ENCODE measurements around the gene PIR. TPM values are rescaled to one million over a fixed set of nuclear protein-coding genes. Genes with fewer than 3 reads are reported as not detected.

Gene PIR
- total RNA-seq, 1 experiment from 2014 or later, result 29.7 TPM

GRCh38 chrX:15448010-15448639, 45.0 kb downstream of the PIR start:
- Histone ChIP-seq H4K5ac (ENCODE audit: insufficient read length, low read depth, low read length) (no peak overlapping the region), H3K79me2 (ENCODE audit: insufficient read depth, low read length) (no peaks in the 10 kb centered on the region; the same call in 1 of the 2 replicates), H3K9me3 (ENCODE audit: control insufficient read depth, low read depth, low read length) (no peaks in the 10 kb centered on the region), H3K4ac (ENCODE audit: low read depth, low read length) (no peak overlapping the region), H2AK5ac (ENCODE audit: insufficient read length, low read length) (no peak overlapping the region), H2BK20ac (ENCODE audit: low read depth, low read length, poor library complexity, severe bottlenecking) (peak overlapping the region; percentile 26), H3K23ac (ENCODE audit: insufficient read length, low read depth, low read length) (no peak overlapping the region), H3K27ac (ENCODE audit: insufficient read length, low read depth, low read length) (no peak overlapping the region), H2BK5ac (ENCODE audit: insufficient read length, low read length) (no peak overlapping the region), H3T11ph (ENCODE audit: low read length) (no peak overlapping the region), H2BK120ac (ENCODE audit: low read depth, low read length, poor library complexity, severe bottlenecking) (no peak overlapping the region), H3K23me2 (ENCODE audit: insufficient read length, low read depth, low read length, poor library complexity, severe bottlenecking) (no peaks in the 10 kb centered on the region), H3K4me2 (ENCODE audit: insufficient read depth, insufficient read length, low read length) (no peak overlapping the region), H2BK15ac (ENCODE audit: low read depth, low read length) (no peak overlapping the region), H3K9ac (ENCODE audit: extremely low read depth, insufficient read length, low read length) (no peak overlapping the region), H3K4me1 (ENCODE audit: insufficient read depth, low read length) (no peaks in the 10 kb centered on the region), H3K56ac (ENCODE audit: insufficient read length, low read depth, low read length) (no peak overlapping the region), H3K79me1 (ENCODE audit: insufficient read depth, low read depth, low read length, poor library complexity, severe bottlenecking) (no peaks in the 10 kb centered on the region), H4K91ac (ENCODE audit: insufficient read length, low read depth, low read length) (no peak overlapping the region), H3K27me3 (ENCODE audit: insufficient read depth, low read length) (no peaks in the 10 kb centered on the region), H4K20me1 (ENCODE audit: control insufficient read depth, insufficient read depth, insufficient read length) (no peaks in the 10 kb centered on the region), H3K18ac (ENCODE audit: insufficient read length, low read depth, low read length) (no peak overlapping the region), H3K14ac (ENCODE audit: insufficient read depth, low read length) (no peak overlapping the region), H2BK12ac (ENCODE audit: insufficient read length, low read depth, low read length) (no peak overlapping the region), H2AFZ (ENCODE audit: low read length) (no peak overlapping the region), H4K8ac (replicated peaks; ENCODE audit: insufficient read length, low read depth, low read length) (no peak overlapping the region)
- Mint-ChIP-seq H3K4me3 (no peak overlapping the region), H3K27me3 (ENCODE audit: low read depth) (no peaks in the 10 kb centered on the region), H3K9me3 (peaks cover 0 to 3% of the 10 kb centered on the region in 2 experiments; a peak in 2 of 5 replicates), H3K36me3 (ENCODE audit: insufficient read depth in 1 of 3, low read depth in 3 of 3) (peaks cover 6 to 14% (median 6%) of the 10 kb centered on the region in 3 experiments; a peak in 6 of 7 replicates), H3K27ac (no peak overlapping the region), H3K4me1 (no peaks in the 10 kb centered on the region)
- DNase-seq, result no peak
- TF ChIP-seq, protein P1, sequence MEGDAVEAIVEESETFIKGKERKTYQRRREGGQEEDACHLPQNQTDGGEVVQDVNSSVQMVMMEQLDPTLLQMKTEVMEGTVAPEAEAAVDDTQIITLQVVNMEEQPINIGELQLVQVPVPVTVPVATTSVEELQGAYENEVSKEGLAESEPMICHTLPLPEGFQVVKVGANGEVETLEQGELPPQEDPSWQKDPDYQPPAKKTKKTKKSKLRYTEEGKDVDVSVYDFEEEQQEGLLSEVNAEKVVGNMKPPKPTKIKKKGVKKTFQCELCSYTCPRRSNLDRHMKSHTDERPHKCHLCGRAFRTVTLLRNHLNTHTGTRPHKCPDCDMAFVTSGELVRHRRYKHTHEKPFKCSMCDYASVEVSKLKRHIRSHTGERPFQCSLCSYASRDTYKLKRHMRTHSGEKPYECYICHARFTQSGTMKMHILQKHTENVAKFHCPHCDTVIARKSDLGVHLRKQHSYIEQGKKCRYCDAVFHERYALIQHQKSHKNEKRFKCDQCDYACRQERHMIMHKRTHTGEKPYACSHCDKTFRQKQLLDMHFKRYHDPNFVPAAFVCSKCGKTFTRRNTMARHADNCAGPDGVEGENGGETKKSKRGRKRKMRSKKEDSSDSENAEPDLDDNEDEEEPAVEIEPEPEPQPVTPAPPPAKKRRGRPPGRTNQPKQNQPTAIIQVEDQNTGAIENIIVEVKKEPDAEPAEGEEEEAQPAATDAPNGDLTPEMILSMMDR (conservative IDR thresholded peaks at IDR 0.05), result no peak
- no CpG with 5 or more reads among the region's 5 CpGs for WGBS (ENCODE audit: extremely low coverage, insufficient read length, low lambda C conversion rate)

Measured in H9 (cell line).